HG02870 (cell line): ENCODE results near the gene KIF5C.
"Not testable (repeated sequence)": the region's sequence is repeated elsewhere in the genome, so short reads cannot be mapped to it uniquely, and the experiment has no call there.

ENCODE experiments used
- ATAC-seq: cut with Tn5 transposase; IDR thresholded peaks from one replicate; pipeline ENCODE4 v1.9.1; 2021; ENCODE audit warnings: mild to moderate bottlenecking, moderate library complexity; ENCODE audit not compliant: unreplicated experiment

KIF5C gene

GRCh38 chr2:148874868-148875341 lies at the start of gene KIF5C:
Gene KIF5C (plus strand): TSS chr2:148875227. CDS start chr2:148875618, 391 bp downstream.
- peak; percentile 92 for ATAC-seq

GRCh38 chr2:148826791-148827190 lies 48.2 kb upstream of the KIF5C start:
- ATAC-seq = no peak

GRCh38 chr2:148828941-148829340 lies 46.1 kb upstream of the KIF5C start:
- ATAC-seq = no peak

GRCh38 chr2:148829618-148830017 lies 45.4 kb upstream of the KIF5C start:
- no peak for ATAC-seq

DNA sequence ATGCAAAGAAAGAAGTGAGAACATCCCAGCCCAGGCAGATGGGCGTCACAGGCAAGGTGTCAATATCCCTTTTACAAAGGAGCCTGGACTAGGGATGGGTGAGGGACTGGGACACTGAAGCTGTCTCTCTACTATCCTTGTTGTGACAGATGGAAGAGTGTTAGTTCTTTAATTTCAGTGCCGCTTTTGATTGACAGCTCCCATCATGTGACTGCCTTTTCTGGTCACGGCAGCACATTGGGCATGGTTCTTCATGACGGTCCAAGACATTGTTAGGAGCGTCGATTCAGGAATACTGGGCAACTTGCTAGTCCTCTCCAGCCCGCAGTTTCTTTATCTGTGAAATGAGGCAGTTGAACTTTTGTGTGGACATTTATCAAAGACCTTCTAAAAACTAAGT lies 42.4 kb upstream of the KIF5C start:
- ATAC-seq = no peak

DNA sequence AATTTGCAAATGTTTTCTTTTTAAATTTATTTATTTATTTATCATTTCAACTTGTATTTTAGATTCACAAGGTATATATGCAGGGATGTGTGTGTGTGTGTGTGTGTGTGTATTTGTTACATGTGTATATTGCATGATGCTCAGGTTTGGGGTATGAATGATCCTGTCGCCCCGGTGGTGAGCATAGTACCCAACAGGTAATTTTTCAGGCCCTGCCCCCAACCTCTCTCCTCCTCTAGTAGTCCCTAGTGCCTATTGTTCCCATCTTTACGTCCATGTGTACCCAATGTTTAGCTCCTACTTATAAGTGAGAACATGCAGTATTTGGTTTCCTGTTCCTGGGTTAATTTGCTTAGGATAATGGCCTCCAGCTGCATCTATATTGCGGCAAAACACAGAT lies 33.0 kb upstream of the KIF5C start:
- no peak for ATAC-seq

GRCh38 chr2:148848146-148848545 lies 26.9 kb upstream of the KIF5C start:
- ATAC-seq = no peak

DNA sequence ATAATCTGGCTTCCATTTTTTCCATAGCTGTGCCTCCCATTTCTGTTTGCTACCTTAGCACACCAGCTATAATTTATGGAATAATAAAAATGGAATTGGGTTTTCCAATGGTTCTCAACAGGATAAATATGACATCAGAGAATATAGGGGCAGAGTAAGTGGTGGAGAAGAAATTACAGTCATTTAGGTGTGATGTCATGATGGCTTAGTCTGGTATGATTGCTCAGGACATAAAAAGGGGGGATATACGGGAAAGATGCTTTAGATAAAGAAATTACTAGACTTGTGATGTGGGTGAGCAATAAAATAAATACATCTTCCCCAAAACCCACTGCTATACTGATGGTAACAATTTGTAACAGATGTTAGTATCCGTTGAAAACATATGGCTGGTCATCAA lies 21.6 kb upstream of the KIF5C start:
- ATAC-seq = no peak

DNA sequence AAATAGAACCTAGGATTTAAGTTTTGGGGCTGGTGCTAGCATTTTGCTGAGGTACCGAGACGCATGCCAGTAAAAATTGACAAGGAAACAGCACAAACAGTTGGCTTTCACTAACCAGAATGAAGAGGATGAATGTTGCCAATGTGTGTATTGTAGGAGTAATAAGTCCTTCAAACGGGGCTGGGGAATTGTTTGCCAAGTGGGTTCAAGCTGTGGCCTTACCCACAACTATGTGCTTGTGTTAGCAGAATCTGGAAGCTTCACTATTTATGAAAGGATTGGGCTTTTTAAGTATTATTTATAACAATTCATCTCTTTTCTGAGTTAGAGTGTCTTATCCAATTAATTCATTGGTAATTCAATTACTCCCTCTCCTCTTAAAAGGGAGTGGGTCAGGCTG lies 15.0 kb upstream of the KIF5C start:
- no peak for ATAC-seq

DNA sequence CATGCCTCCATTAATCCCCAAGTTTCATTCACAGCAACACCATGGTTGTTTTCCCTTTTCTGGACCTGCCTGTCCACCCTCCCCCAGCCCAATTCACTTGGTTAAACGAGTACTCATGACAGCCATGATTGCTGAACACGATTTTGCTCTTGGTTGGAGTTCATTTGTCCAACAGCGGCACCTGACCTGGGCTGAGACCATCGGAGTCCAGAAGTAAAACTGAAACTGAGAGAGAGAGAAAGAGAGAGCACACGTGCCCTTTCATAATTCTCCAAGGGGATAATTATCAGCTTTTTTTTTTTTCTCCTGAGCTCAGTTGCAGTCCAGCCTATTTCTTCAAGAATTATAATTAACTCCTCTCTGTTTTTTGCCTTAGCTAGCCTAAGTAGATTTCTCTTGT lies 13.7 kb upstream of the KIF5C start:
- no peak for ATAC-seq

- not testable (repeated sequence) for ATAC-seq
Observed at GRCh38 chr2:148862478-148862877, 12.5 kb upstream of the KIF5C start.

GRCh38 chr2:148865512-148865911 lies 9.5 kb upstream of the KIF5C start:
- no peak for ATAC-seq

DNA sequence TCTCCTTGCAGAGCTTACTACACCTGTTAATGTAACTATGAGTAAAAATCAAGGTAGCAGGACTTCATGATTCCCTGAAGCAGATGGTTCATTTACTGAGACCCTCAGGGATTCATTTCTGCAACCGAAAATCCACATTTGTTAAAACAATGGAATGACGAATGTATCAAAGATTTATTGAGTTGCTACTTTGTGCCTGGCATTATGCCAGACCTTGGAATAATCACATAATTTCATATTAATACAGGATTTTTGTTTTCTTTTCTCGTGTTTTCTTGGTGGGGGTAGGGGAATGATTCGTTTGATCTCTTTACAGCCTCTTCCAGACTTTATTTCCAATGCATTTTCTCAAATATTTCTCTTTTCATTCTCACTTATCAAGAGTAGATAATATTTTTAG lies 8.9 kb upstream of the KIF5C start:
- no peak for ATAC-seq

DNA sequence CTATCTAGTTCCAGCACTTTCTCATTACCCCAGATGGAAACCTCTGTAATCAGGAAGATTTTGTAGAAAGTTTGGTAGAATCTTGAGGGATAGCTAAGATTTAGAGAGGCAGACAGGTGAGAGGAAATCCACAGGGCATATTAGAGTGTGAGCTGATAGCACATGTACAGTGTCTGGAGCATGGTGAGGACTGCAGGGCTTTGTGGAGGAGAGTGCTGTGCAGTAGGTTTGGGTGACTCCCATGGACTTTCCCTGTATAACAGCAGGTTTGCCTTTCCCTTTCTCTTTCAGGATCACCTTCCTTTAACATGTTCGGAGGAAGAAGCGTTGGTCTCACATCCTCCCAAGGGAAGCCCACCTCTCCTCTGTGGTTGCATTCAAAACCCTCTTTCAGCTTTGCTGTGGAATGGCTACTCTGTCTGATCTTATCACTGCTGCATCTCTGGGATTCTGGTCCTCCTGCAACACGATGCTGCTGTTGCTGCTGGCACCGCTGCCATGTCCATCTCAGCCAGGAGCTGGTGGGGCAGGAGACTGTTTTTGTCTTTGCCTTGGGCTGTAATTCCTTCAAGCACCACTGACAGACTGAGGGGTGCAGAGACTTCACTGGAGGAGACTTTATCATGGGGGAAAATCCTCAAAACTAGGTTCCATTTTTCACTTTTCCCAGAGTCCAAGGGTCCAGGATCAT lies 7.8 kb upstream of the KIF5C start:
- ATAC-seq = no peak

- ATAC-seq = peak; percentile 10
Observed at GRCh38 chr2:148875387-148876051, 492 bp downstream of the KIF5C start.

DNA sequence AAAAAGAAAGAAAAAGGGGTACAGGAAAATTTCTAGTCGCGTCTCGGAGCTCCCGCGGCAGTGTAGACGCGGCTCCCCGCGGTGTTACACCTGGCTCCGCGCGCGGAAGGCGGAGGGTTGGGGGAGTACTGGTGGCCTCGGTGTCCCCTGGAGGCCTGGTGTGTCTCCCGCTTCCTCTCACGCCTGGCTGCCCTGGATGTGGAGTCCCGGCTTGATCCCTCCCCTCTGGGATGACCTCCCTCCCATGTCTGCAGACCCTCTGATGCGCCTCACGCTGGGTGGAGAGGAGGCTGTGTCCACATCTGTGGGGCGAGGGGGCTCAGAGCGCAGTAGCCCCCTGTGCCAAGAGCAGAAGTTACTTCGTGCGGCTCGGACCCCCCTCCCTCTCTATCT lies 1.2 kb downstream of the KIF5C start:
- no peak for ATAC-seq

- ATAC-seq = peak; percentile 21
Observed at GRCh38 chr2:148876595-148877402, 1.8 kb downstream of the KIF5C start.

- ATAC-seq = no peak
Observed at GRCh38 chr2:148877403-148877740, 2.3 kb downstream of the KIF5C start.

DNA sequence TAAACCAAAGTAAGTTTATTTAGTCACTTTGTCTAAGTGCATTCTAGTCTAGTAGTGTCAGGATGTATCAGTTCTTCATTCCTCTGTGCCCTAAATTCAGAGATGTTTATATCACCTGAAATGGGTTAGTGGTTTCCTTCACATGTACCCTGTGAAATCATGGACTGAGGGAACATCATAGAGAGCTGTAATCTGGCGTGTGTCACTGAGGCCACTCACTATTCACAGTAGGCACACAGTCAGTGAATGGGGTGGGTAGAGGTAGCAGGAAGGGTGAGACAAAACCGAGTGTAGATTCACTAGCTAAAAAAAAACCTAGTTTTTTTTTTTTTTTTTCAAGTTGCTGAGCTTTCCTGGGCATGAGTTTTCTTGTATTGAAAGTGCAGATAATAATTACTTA lies 5.6 kb downstream of the KIF5C start:
- no peak for ATAC-seq

DNA sequence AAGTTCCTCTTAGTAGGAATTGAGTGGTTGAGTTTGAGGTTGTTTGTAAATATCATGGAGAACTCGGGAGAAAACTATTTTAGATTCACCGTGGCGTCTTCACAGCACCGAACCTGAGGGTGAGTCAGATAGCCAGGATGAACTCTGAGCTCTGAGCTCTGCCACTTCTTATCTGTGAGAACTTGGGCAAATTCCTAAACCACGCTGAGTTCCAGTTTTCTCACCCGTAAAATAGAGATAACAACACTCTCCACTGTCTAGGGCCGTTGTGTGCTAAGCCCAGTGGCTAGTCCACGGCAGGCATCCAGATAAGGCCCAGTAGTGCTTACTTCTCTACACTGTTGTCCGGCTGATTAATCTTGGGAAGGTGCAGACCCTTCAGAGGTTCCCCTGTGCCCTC lies 7.0 kb downstream of the KIF5C start:
- ATAC-seq = no peak

DNA sequence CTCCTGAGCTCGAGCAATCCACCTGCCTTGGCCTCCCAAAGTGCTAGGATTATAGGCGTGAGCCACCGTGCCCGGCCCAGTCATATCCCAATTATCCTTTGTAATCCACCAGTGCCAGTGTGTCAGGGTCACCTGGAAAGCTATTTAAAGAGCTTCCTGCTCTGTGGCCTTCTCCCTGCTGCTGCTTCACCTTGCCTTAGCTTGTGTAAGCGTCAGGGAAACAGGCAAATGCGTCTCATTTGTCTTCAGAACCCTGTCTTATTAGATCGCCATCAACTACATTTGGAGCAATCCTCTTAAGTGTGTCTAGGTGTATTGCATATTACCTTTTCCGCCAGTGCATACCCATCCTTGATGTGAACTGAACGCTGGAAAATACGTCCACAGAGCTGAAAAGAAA lies 10.2 kb downstream of the KIF5C start:
- no peak for ATAC-seq

DNA sequence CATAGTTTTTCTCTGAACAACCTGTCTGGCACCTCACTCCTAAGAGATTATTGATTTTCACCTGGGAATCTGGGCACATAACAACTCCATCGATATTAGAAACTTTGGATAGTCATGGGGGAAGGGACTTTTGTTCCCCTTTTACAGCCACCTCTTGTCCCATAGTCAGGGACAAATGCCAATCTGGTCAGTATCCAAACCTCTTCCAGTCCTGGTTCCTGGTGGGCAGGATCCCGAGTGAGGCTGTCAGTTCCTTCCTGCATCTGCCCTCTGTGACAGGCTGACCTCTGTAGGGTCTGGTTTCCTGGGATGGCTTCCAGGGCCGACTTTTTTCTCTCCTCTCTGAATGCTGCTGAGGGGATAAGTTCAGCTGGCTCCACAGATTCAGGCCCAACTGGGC lies 11.0 kb downstream of the KIF5C start:
- no peak for ATAC-seq
